Middle frontal gyrus (tissue), 1 donor: ENCODE data around the gene PPFIA3.
"Not testable (repeated sequence)": the region's sequence is repeated elsewhere in the genome, so short reads cannot be mapped to it uniquely, and the experiment has no call there.

Experiments
- DNase-seq: peaks from one replicate; pipeline ENCODE4 v3.0.0-alpha.2; 2015; ENCODE audit warnings: low spot score; ENCODE audit errors: extremely low spot score

PPFIA3 gene

GRCh38 chr19:49123285-49123684 lies 3.9 kb downstream of the PPFIA3 start:
- DNase-seq = not testable (repeated sequence)

GRCh38 chr19:49125025-49125731 lies 5.8 kb downstream of the PPFIA3 start:
- no peak for DNase-seq

GRCh38 chr19:49126575-49126974 lies 7.2 kb downstream of the PPFIA3 start:
- no peak for DNase-seq

- not testable (repeated sequence) for DNase-seq
Observed at GRCh38 chr19:49127225-49127624, 7.9 kb downstream of the PPFIA3 start.

GRCh38 chr19:49127674-49128544 lies 8.6 kb downstream of the PPFIA3 start:
- peak; percentile 91 for DNase-seq

- DNase-seq = no peak
Observed at GRCh38 chr19:49128545-49129237, 9.3 kb downstream of the PPFIA3 start.

- no peak for DNase-seq
Observed at GRCh38 chr19:49129238-49129583, 9.9 kb downstream of the PPFIA3 start.

- no peak for DNase-seq
Observed at GRCh38 chr19:49130325-49130724, 11.0 kb downstream of the PPFIA3 start.

- no peak for DNase-seq
Observed at GRCh38 chr19:49132974-49133609, 13.7 kb downstream of the PPFIA3 start.

GRCh38 chr19:49133621-49134454 lies 14.5 kb downstream of the PPFIA3 start:
- DNase-seq = no peak

GRCh38 chr19:49135686-49136085 lies 16.3 kb downstream of the PPFIA3 start:
- no peak for DNase-seq

- DNase-seq = no peak
Observed at GRCh38 chr19:49136771-49137171, 17.4 kb downstream of the PPFIA3 start.

- DNase-seq = no peak
Observed at GRCh38 chr19:49140951-49141350, 21.6 kb downstream of the PPFIA3 start.

- DNase-seq = no peak
Observed at GRCh38 chr19:49141352-49141751, 22.0 kb downstream of the PPFIA3 start.

GRCh38 chr19:49142866-49143335 lies 23.6 kb downstream of the PPFIA3 start:
- DNase-seq = no peak

- DNase-seq = no peak
Observed at GRCh38 chr19:49145573-49146407, 26.4 kb downstream of the PPFIA3 start.

- DNase-seq = not testable (repeated sequence)
Observed at GRCh38 chr19:49146408-49146770, 27.0 kb downstream of the PPFIA3 start.

- DNase-seq = no peak
Observed at GRCh38 chr19:49148044-49148682, 28.8 kb downstream of the PPFIA3 start.
